ENCODE results near the gene PBX1. TPM values are rescaled to one million over a fixed set of nuclear protein-coding genes. Genes with fewer than 3 reads are reported as not detected.
A peak's percentile ranks its signal among the peaks of the same experiment; 100 is the strongest.

PBX1 gene
- total RNA-seq, 1 donor from 2014 or later, result 0.99 TPM

- DNase-seq (ENCODE audit: low read depth in 2 of 2), result no peak
Measured at GRCh38 chr1:164777518-164777917, 218.5 kb downstream of the PBX1 start.

- no peak for DNase-seq (ENCODE audit: low read depth in 2 of 2)
Measured at GRCh38 chr1:164779376-164779775, 220.4 kb downstream of the PBX1 start.

DNA sequence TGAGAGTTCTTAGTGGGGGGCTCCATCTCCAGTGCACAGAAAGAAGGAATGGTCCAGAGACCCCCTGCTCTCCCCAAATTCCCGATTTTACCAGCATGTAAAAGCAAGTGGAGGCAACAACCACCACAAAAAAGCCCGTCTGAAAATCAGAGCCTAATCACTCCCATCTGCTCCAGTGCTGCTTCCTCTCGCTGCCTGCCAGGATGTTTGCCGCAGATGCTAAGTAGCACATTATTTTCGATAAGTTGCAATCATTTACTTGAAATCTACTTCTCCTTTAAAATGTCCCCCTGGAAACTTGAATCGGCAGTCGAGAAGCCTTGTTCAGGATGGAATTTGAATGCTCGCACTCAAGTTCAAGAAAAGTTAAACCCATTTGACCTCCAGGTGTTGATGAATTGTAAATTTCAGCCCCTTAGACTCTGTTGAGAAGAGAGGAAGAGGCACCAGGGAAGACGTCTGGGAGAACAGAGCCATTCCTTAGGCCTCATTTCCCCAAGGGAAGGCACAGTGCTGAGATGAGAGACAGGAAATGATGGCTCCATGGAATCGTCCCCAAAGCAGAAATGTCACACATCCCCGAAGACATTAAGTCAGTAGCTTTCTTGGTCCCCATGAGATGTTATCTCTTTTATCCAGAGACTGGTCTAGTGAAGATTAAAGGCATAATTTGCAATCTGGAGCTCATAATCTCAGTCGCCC lies 221.3 kb downstream of the PBX1 start:
- no peak for DNase-seq (ENCODE audit: low read depth in 2 of 2)

DNA sequence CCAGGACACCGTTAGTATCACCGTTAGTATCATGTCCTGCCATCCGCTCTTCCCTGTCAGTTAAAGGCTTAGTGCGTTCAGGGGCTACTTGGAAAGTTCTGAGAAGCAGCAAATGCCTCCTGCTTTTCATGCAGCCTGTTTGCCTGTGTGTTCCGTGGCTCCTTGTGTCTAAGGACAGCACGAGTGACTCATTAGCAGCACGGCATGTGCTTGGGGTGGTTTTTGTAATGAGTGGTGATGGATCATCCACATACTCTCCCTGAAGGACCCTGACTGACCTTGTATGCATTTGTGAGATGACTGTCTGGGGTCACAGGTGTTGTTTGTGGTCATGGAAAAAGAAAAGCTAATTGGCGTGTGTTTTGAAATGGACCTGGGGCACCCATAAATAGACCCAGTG lies 221.9 kb downstream of the PBX1 start:
- DNase-seq (ENCODE audit: low read depth in 2 of 2), result peak in 1 of 2 donors; percentile 68

GRCh38 chr1:164781972-164782371 lies 223.0 kb downstream of the PBX1 start:
- no peak for DNase-seq (ENCODE audit: low read depth in 2 of 2)

DNA sequence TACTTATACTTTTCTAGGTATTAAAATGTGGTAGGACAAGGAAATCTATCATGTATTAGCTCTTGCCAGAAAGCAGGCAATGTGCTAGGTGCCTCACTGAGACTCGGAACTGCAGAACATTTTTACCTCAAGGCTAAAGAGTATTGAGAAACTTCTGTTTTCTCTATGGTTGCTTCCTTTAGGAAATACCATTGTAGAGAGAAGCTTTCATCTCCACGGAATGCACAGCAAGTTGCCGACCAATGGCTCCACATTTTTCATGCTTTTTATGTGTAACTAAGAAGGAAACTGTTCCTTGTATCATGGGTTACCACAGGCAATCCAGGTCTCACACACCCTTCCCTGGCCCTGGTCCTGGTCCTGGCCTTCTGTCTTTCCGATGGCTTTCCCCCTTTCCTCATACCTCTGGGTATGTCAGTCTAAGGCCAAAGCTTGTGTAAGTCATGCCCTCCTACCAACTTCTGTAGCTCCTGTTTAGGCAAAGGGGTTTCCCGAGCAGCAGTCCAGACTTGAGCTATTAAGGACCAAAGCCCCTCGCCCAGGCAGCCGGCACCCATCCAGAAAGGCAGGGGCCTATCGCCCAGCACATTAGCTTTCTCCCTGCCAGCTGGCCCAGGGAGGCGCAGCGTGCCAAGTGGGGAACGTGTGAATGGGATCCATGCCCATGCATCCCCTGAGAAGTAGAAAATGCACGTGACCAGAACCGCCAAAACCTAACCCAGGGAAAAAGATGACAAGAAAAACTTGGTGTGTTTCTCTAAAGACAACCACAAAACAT lies 225.0 kb downstream of the PBX1 start:
- peak in 1 of 2 donors; percentile 35 for DNase-seq (ENCODE audit: low read depth in 2 of 2)

- no peak for DNase-seq (ENCODE audit: low read depth in 2 of 2)
Measured at GRCh38 chr1:164784960-164785359, 226.0 kb downstream of the PBX1 start.

- DNase-seq (ENCODE audit: low read depth in 2 of 2), result peak in 1 of 2 donors; percentile 47
Measured at GRCh38 chr1:164785841-164786534, 227.0 kb downstream of the PBX1 start.

DNA sequence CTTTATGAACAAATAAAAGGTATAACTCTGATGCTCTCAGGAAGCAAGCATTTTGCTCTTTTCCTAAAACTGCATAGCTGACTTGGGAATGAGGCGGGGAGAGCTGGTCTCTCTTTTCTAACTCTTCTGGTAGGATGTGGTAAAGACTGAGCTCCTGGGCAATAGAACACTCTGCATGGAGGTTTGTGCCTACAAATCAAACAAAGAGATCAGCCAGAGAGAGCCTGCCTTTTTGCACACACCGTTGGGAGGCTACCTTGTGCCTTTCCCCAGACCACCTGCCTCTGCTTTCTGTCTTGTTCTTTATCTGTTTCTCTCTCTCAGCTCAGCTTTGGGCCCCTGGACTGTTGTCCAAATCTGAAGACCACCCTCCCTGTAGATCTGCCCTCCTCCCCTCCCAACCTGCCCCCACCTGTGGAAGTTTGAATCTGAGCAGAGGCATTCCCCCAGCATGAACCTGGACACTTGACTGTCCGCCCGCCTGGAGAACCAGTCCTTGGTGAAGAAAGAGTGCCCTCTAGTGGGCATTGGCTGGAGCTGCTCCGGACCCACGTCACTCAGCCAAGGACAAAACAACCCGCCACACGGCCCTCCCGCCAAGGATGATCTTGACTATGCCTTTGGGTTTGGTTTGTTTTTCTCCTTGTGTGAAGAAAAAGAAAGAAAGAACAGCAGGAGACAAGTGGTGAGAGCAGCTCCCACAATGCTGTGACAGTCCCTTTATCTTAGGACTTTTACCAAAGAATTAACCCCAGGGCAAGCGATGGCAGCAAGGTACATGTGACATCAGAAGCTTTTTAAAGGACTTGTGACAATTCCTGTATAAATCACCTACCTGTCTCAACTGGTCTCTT lies 228.2 kb downstream of the PBX1 start:
- peak; percentile 77 to 79 for DNase-seq (ENCODE audit: low read depth in 2 of 2)

DNA sequence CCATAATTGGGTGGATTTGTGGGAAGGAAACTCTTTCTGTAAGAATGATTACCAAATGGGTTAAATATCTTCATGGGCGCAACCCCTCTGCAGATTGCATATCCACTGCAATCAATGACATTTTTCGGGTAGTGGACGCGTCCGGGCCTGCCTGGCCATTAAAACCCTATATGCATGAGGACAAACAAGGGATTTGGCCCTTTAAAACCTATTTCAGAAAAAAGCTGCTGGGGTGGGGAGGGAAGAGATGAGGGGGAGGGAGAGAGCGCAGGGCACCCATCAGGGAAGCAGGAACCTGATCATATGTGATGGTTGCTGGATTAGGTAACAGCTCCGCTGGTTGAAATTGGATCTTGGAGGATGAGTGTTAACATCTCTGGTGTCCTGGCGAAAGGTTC lies 228.8 kb downstream of the PBX1 start:
- no peak for DNase-seq (ENCODE audit: low read depth in 2 of 2)

- DNase-seq (ENCODE audit: low read depth in 2 of 2), result no peak
Measured at GRCh38 chr1:164790081-164790480, 231.1 kb downstream of the PBX1 start.

DNA sequence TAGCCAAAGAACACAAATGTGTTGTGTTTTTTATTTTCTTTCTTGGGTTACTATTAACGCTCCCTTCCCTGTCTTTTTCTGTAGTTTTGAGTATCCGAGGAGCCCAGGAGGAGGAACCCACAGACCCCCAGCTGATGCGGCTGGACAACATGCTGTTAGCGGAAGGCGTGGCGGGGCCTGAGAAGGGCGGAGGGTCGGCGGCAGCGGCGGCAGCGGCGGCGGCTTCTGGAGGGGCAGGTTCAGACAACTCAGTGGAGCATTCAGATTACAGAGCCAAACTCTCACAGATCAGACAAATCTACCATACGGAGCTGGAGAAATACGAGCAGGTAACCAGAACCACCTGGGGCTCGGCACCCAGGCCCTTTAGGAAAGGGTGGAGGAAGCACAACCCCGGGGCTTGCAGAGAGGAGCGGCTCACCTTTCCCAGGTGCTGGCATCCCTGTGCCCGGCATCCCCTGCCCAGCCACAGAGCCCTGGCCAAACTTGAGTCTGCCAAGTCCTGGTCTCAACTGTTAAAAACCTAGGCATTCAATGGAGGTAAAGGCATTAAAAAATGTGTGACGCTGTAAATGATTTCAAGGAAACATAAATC lies 233.5 kb downstream of the PBX1 start:
- DNase-seq (ENCODE audit: low read depth in 2 of 2), result no peak

GRCh38 chr1:164794356-164794755 lies 235.4 kb downstream of the PBX1 start:
- peak in 1 of 2 donors; percentile 74 for DNase-seq (ENCODE audit: low read depth in 2 of 2)

GRCh38 chr1:164796916-164797315 lies 237.9 kb downstream of the PBX1 start:
- no peak for DNase-seq (ENCODE audit: low read depth in 2 of 2)

- no peak for DNase-seq (ENCODE audit: low read depth in 2 of 2)
Measured at GRCh38 chr1:164801246-164801731, 242.3 kb downstream of the PBX1 start.

DNA sequence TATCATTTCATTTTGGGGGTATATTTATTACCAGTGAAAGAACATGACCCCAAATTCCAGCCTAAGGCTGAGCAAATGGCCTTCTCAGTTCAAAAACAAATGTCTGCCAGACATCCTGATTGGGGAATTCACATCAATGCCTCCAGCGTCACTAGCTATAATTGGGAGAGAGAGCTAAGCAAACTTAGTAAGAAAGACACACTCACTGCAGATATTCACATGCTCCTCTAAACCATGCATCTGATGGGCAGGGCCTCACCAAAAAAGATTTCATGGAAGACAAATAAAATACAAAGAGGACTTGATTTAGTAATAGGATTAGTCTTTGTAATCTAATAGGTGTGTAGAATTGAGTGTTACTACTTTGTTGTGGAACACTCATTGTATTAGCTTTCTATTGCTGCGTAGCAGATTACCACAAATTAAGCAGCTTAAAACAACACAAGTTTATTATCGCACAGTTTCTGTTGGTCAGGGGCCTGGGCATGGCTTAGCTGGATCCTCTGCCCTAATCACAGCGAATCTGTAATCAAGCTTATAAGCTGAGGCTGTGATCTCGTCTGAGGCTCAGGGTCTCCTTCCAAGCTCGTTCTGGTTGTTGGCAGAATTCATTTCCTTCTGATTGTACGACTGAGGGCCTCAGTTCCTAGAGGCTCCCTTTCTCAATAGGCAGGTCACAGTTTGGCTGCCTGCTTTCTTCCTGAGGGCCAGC lies 243.0 kb downstream of the PBX1 start:
- peak in 1 of 2 donors; percentile 14 for DNase-seq (ENCODE audit: low read depth in 2 of 2)

DNA sequence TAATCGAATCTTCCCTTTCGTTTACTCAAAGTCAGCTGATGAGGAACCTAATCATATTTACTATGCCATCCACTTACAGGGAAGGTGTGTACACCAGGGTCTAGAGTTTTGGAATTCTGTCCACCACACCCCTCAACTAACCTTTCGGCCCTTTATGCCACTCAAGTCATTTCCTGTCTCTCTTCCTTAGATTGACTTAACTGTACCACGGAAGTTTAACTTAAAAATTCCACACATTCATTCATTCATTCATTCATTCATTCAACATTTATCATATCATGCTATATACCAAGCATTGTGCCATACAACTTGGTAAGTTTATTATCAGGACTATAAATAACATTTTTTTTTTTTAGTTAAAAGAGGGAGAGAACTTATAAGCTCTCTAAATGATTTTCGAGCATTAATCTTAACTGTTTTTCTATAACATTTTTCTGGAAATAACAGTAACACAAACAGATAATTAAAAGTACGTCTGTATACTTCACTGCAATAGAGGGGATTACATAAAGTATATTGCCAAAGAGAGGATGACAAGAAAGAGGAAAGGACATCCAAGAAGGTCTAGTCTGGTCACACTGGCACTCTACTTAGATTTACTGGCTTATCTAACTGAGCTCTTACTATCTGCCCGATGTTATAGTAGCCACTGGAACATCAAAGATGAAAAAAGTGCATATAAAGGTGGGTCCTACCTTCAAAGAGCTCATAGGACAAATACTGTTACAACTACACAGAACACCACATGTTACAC lies 243.7 kb downstream of the PBX1 start:
- DNase-seq (ENCODE audit: low read depth in 2 of 2), result no peak

DNA sequence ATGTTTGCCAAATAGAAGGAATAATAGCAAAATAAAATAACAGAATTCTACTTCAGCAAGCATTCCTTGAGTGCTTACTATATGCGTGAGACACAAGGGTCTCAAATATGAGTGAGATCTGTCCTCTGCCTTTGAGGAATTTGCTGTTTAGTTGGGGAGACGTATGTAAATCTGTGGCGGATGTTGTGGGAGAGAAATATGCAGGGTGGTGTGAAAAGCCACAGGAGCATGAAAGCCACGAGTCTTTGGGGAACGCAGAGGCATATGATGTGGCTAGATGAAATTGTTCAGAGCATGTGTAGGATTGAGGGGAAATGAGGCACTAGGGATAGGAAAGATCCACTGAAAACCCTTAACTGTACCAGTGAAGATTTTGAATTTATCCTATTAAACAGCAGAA lies 244.4 kb downstream of the PBX1 start:
- no peak for DNase-seq (ENCODE audit: low read depth in 2 of 2)

DNA sequence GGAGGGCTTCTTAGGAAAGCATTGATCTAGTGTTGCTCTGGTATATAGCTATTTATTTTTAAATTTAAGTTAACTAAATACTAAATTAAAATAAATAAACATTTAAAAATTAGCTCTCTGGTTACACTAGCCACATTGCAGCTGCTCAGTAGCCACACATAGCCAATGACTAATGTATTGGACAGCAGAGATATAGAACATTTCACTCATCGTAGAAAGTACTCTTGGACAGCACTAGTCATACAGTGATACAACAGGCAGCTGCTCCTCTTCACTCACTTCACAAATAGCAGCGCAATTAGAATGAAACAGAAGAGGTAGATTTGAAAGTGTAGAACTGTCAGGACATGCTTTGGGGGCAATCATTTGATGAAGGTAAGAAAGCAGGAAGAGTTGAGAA lies 245.4 kb downstream of the PBX1 start:
- no peak for DNase-seq (ENCODE audit: low read depth in 2 of 2)

DNA sequence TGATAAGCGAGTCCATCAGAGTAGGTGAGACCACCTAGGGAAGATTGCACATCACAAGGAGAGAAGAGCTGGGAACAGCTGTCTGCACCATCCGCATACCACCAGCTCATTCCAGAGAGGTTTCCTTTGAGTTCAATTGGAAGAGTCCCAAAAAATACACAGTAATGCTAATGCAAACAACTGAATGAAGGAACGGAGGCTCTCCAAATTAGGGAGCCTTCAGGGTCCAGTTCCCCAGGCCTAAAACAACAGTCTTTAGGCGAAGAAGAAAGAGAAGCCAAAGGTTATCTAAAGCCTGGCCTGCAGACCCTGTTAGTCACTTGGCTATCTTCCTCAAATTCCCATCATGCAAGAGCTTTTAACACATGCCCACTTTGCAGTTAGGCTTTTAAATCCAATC lies 246.4 kb downstream of the PBX1 start:
- no peak for DNase-seq (ENCODE audit: low read depth in 2 of 2)

Measured in lung microvascular endothelial cell (primary cell).